ENCODE measurements around the gene PRAC2. TPM values are rescaled to one million over a fixed set of nuclear protein-coding genes. Genes with fewer than 3 reads are reported as not detected.

Gene PRAC2
- total and polyA plus RNA-seq, 12 donors, result not detected

GRCh38 chr17:48722201-48722907 lies 631 bp upstream of the PRAC2 start, which contains the start of gene PRAC1:
Gene PRAC1, minus strand, starts transcription at chr17:48722518. Its CDS starts 126 bp downstream, at chr17:48722392.
- WGBS, 4 donors, result 8 to 12% (median 9%) methylated on average over 20 to 21 of the region's 21 CpGs
- no peaks in the 10 kb centered on the region for H3K36me3 ChIP-seq (replicated peaks in 1 of 2)
- H3K4me3 ChIP-seq, result no peak within 1 kb of the TSS
- no peak within 1 kb of the TSS for H3K27ac ChIP-seq
- peaks cover 0 to 6% of the 10 kb centered on the region in 2 donors for H3K4me1 ChIP-seq (replicated peaks in 1 of 2)
- DNase-seq, result no peak
- intact Hi-C loops (cut with DNase I), result loop anchor here (5.0 kb wide), 2 partner anchors 45 to 70 kb away; no protein-coding TSS in a partner anchor
- no peaks in the 10 kb centered on the region for H3K9me3 ChIP-seq (replicated peaks in 1 of 3)
- peaks cover 98% of the 10 kb centered on the region for H3K27me3 ChIP-seq
- TF ChIP-seq CTCF (IDR thresholded peaks at IDR 0.05), result no peak
- TF ChIP-seq POLR2A (IDR thresholded peaks at IDR 0.05), result no peak

- no peak for DNase-seq
- peaks cover 0 to 6% of the 10 kb centered on the region in 2 donors for H3K4me1 ChIP-seq (replicated peaks in 1 of 2)
- H3K9me3 ChIP-seq (replicated peaks in 1 of 3), result no peaks in the 10 kb centered on the region
- no peaks in the 10 kb centered on the region for H3K36me3 ChIP-seq (replicated peaks in 1 of 2)
- H3K27me3 ChIP-seq, result peaks cover 100% of the 10 kb centered on the region
- intact Hi-C loops (cut with DNase I), result loop anchor here (5.0 kb wide), 2 partner anchors 46 to 69 kb away; no protein-coding TSS in a partner anchor
- no peak for TF ChIP-seq POLR2A (IDR thresholded peaks at IDR 0.05)
- no peak overlapping the region for H3K4me3 ChIP-seq
- H3K27ac ChIP-seq, result no peak overlapping the region
- WGBS, 4 donors, result 23 to 28% (median 25%) methylated on average over 39 to 42 of the region's 42 CpGs
These were observed 652 bp downstream of the PRAC2 start for GRCh38 chr17:48723423-48724250.

- Histone ChIP-seq H3K27me3 (peaks cover 98% of the 10 kb centered on the region), H3K36me3 (replicated peaks in 1 of 2) (no peaks in the 10 kb centered on the region), H3K9me3 (replicated peaks in 1 of 3) (no peaks in the 10 kb centered on the region), H3K4me1 (replicated peaks in 1 of 2) (peaks cover 0 to 6% of the 10 kb centered on the region in 2 donors), H3K27ac (no peak overlapping the region), H3K4me3 (peak overlapping the region in 1 of 4 donors; percentile 13)
- WGBS, 4 donors, result 13 to 21% (median 15%) methylated on average over 30 to 32 of the region's 32 CpGs
- peak; percentile 82 to 94 (median 86) for DNase-seq
- intact Hi-C loops (cut with DNase I), result loop anchor here (5.0 kb wide), 3 partner anchors 47 to 153 kb away; no protein-coding TSS in a partner anchor
- TF ChIP-seq CTCF (IDR thresholded peaks at IDR 0.05), result peak; percentile 42 to 71 (median 70)
- no peak for TF ChIP-seq POLR2A (IDR thresholded peaks at IDR 0.05)
These were observed 1.4 kb downstream of the PRAC2 start for GRCh38 chr17:48724251-48725003.

GRCh38 chr17:48725004-48725287 lies 2.0 kb downstream of the PRAC2 start:
- no peak for TF ChIP-seq POLR2A (IDR thresholded peaks at IDR 0.05)
- TF ChIP-seq CTCF (IDR thresholded peaks at IDR 0.05), result no peak
- Histone ChIP-seq H3K9me3 (replicated peaks in 1 of 3) (no peaks in the 10 kb centered on the region), H3K4me3 (peak overlapping the region in 1 of 4 donors; percentile 13), H3K4me1 (replicated peaks in 1 of 2) (peaks cover 0 to 6% of the 10 kb centered on the region in 2 donors), H3K27me3 (peaks cover 98% of the 10 kb centered on the region), H3K36me3 (replicated peaks in 1 of 2) (no peaks in the 10 kb centered on the region), H3K27ac (no peak overlapping the region)
- intact Hi-C loops (cut with DNase I), result loop anchor here (5.0 kb wide), 2 partner anchors 67 to 152 kb away; no protein-coding TSS in a partner anchor
- WGBS, 4 donors, result 2 to 7% (median 4%) methylated on average over 16 of the region's 16 CpGs
- no peak for DNase-seq
